Inflammatory macrophage treated with lipopolysaccharide for 4 hours (primary cell): ENCODE data around the gene SPOP.
"Not testable (repeated sequence)": the region's sequence is repeated elsewhere in the genome, so short reads cannot be mapped to it uniquely, and the experiment has no call there.

Experiments
- DNase-seq: peaks from one replicate; pipeline ENCODE4 v3.0.0-alpha.2; 2020

Gene SPOP

DNA sequence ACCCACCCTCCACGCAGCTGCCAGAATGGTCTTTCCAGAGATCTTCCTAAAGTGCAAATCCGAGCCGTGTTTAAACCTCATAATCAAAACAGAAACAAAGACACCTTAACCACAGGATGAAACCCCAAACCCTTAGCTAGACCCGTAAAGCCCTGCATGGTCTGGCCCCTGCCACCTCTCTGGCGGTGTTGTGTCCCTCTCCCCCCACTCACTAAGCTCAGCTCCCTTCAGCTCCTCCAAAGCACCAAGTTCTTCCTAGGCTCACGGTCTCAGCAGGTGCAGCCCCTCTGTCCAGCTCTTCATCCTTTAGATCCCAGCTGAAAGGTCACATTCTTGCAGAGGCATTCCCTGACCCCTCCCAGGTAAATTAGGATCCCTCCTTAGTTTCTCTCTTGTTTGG is 106.6 kb downstream of the SPOP start:
- DNase-seq, result no peak

DNA sequence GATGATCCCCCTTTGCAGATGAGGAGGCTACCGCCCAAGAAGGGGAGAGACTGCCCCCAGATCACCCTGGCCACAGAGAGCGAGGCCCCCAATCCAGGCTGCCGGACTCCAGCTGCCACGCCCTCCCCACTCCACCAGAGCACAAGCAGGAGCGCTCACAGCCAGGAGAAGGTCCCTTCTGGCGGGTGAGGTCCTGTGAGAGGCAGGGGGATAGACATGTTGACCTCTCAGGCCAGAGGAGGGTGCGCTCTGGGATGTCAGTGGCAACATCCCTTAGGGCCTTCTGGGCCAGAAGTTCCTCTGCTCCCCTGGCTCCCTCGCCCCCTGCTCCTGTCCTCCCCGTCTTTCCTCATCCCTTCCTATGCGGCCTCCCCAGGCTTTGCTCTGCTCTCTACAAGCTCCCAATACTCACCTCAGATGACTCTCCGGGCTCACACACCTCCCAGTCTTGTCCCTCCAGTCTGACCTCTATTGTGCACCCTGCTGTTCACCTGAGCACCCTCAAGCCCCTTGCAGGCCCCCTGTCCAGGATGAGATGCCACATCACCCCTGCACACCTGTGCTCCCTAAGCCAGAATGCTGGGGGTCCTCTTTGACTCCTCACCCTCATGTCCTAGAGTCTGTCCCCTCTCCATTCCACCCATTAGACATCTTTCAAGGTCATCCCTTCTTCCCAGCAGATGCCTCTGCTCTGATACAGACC is 107.2 kb downstream of the SPOP start:
- no peak for DNase-seq

DNA sequence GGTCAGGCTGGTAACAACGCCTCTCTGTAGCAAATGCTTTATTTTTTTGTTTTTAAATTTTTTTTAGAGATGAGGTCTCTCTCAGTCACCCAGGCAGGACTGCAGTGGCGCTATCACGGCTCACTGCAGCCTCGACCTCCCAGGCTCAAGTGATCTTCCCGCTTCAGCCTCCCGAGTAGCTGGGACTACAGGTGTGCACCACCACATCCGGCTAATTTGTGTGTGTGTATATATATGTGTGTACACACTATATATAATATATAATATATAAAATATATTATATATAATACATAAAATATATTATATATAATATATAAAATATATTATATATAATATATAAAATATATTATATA is 109.2 kb downstream of the SPOP start:
- not testable (repeated sequence) for DNase-seq

DNA sequence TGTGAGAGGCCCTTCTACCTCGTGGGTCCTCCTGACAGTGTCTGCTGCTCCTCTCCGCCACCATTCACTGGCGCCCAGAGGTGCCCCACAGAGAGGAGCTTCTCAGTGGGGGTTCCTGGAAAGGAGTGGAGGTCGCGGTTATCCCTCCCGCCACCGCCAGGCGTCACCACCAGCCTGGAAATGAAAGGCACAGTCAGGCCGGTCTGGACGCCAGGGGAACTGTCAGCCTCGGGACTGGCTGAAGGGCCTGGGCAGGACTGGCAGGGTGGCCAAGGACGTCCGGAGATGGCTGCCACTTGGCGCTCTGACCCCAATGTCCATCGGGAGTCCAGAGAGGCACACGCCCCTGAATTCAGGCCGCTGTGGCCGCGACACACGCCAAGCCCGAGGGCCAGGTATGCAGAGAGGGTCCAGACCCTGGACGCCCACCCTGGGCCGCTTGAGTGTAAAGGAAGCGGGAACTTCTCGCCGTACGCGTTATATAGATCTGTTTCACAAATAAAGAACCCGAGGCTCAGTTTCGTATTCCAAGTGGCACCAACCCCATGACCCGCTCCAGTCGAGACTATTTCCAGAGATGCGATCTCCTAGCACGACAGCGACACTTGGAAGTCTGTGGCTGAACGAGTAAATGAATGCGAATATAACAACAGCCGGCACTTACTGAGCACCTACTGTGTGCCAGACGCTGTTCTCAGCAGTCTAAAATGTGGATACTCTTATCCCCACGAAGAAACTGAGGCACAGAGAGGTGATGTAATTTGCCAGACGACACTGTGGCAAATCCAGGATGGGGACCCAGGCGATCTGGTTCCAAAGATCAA is 109.8 kb downstream of the SPOP start:
- DNase-seq, result peak; percentile 84

DNA sequence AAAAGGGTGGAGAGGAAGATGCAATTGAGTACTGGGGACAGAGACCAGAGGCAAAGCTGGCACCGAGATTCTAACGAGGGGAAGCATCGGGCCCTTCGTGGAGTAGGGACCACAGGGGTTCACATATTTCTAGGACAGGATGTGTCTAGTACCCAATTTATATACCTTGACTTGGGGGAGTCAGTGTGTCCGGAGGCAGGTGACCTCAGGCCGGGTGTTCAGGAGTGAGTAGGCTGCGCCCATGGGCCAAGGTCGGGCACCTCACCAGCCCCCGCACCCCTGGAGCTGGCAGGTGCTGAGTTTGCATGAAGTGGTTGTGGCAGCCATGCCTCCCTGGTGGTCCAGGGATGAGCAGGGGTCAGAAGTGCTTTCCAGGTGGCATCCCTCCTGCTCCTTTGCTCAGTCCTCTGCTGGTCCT is 110.8 kb downstream of the SPOP start:
- DNase-seq, result no peak

DNA sequence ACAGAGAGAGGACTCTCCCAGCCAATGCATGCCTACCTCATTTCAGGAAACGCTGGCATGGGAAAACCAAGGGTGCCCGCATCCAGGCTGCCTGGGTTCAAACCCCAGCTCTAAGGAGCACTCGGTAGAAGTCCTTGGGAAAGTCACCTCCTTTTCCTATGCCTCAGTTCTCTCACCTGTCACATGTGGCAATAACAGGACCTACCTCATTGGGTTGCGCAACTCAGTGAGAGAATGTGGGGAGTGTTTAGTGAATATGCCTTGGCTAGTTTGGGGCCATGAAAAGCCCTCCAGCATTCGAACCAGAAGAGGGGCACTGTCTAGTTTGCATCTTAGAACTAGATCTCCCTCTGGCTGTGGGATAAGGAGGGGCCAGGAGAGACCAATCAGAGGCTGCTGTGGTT is 111.2 kb downstream of the SPOP start:
- no peak for DNase-seq

DNA sequence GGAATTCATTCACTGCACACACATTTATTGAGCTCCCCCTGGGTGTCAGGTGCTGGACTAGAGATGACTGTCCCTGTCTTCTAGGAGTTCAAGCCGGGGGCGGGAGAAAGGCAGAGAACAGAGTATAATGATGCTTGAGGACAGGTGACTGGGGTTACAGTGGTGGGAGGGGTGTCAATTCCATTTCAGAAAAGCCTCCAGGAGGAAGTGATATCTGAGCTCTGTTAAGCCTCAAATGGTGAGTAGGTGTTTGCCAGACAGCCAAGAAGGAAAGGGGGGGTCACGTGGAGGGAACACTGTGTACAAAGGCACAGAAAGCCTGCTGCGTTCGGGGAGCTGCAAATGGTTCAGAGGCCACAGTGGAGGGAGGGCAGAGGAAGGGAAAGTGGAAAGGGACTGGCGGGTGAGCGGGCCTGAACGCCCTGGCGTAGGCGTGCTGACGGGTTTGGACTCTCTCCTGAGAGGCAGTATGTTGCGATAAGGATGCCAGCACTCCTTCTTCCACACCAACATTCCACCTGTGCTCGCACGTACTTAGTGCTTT is 111.9 kb downstream of the SPOP start:
- peak; percentile 70 for DNase-seq

DNA sequence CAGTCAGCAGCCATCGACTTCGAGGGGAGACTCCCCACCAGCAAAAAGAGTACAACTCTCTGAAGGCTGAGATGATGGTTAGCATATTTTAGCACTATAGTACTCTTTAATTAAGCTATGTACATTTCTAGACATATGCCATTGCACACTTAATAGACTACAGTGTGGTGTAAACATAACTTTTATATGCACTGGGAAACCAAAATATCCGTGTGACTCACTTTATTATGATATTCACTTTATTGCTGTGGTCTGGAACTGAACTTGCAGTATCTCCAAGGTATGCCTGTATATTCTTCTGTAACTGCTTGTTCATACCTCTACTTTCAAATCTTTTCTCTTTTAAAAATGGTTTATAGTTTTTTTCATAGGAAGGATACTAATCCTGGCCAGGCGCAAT is 113.3 kb downstream of the SPOP start:
- DNase-seq, result no peak

DNA sequence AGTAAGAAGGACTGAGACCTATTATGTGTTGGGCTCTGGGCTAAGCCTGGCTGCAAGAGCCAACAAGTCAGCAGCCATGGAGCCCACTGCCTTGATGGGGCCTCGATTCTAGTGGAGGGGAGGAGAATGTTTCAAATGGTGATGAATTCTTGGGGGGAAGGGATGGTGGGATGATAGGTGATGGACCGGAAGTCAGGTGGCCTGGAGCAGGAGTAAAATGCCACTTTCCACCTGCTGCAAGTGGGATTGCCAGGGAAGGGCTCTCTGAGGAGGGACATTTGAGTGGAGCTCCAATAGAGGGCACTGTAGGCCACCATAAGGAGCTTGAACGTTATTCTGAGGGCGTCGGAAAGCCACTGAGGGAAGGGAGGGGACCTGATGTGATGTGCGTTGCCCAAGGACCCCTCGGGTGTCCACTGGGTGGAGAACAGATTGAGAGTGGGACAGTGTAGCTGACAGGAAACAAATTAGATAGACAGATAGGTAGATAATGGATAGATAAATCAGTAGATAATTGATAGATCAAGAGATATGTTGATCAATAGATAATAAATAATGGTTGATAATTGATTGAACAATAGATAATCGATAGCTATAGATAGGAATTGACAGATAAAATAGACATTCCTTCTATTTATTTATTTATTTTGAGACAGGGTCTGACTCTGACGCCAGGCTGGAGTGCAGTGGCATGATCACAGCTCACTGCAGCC is 120.4 kb downstream of the SPOP start:
- peak; percentile 62 for DNase-seq

DNA sequence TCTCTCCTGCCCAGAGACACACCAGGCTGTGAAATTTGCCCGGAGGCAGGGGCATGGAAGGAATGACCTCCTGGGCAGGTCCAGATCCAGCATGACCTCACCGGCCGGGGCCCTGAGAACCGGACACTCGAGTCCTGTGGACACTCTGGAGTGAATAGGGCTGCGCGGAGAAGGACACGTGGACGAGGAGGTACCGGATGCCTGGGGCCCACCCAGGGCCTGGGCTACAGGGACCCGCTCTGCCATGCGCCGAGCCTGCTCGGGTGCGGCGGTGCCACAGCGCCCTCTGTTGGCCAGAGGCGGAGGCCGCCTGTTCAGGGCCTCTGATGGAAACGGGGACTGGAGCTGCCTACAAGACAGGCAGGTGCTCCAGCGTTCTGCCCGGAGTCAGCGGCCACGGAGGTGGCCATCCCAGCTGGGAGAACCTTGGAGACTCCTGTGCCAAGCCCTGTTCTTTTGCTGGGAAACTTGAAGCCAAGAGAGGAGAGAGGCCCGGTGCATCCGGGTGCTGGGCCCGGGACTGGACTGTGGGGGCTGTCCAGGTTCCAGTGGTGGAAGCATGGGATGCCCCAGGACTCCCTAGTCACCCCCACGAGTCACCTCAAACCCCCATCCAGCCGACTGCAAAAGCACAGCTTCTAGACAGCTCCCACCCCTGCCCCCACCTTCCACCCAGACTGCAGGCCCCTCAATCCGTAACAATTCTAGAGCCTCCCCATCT is 121.5 kb downstream of the SPOP start:
- DNase-seq, result peak; percentile 54

DNA sequence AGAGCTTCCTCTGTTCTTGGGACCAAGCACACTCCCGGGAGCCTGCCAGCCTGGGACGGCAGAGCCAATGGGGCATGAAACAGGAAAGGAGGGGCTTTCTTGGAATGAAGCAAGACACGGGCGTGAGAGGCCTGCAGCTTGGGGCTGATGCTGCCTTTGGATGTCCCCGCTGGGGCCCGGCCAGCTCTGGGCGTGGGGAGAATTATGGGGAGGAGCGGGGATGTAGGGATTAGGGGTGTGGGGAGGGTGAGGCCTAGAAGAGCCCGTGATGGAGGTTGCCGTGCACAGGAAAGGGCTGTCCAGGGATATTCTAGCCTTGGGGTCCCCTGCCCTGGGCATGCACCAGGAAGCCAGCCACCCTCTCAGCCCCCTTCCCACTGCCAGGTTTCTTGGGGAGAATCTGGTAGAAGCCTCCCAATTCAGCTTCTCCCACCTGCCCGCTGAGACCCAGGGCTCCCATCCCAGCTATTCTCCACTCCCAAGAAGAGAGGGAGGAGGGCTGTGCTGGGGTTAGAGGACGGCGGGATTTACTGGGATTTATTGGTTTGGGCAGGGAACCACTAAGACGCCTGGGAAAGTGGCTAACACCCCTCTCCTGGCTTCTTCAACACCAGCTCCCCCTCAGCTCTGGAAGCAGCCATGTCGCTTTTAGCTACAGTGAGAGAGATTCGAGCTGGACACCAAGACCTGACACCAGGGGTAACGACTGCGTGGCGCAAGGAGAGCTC is 122.2 kb downstream of the SPOP start:
- DNase-seq, result no peak

DNA sequence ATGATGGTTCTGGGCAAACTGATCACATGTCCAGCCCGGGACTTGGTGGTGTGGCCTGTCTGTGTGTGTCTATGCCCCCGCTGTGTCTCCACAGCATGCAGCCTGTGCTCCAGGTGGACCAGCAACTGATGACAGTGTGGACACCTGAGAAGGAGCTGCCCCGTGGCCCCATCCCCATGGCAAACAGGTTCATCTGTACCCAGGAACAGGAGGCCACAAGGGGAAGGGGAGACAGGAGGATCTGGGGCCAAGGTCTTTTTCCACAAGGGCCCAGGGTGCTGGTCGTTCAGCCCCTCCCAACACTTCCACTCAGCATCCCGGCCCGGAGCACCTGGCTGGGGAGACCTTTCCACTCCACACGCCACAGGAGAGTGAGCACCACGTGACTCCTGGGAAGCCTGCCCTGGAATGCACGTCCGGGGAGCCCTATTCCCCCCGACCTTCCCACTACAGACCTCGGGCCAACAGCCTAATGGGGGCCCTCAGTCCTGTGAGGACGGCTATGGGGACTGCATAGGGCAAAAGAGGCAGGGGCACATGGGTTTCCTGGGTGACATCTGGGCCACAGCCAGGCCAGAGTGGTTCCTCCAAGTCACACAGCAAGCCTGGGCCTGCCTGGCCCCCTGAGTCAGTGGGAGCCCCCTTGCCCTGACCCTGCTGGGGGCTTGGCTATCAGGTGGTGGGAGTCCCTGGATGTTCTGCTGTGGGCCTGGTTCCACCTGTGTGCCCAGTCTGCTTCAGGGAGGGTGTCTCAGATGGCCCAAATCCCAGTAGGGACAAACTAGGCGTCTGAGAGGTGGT is 123.0 kb downstream of the SPOP start:
- no peak for DNase-seq

DNA sequence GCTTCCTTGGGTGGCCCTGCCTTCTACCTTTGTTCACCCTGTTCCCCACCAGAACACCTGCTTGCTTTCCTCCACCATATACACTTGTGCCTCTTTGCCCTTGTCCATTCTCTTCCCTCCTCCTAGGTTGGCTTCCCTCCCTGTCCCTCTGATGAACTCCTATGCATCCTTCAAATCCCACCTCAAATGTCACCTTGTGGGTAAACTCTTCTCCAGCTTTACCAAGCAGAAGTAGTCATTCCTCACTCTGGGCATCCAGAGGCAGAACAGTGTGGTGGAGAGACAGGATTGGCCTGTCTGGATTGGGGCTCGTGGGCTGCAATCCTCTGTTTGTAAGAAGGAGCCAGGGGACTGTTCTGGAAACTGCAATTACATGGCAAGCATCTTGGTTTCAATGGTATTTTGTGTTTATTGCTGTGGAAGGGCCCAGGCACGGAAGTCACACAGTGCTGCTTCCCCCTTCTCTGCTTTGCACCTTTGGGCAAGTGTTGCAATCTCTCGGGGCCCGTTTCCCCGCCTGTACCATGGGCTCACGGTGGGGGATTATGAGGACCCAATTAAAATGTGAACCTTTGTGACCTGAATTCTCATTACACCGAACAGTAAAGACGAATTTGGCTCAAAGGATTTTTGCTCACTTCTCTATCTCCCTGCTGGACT is 124.1 kb downstream of the SPOP start:
- no peak for DNase-seq

DNA sequence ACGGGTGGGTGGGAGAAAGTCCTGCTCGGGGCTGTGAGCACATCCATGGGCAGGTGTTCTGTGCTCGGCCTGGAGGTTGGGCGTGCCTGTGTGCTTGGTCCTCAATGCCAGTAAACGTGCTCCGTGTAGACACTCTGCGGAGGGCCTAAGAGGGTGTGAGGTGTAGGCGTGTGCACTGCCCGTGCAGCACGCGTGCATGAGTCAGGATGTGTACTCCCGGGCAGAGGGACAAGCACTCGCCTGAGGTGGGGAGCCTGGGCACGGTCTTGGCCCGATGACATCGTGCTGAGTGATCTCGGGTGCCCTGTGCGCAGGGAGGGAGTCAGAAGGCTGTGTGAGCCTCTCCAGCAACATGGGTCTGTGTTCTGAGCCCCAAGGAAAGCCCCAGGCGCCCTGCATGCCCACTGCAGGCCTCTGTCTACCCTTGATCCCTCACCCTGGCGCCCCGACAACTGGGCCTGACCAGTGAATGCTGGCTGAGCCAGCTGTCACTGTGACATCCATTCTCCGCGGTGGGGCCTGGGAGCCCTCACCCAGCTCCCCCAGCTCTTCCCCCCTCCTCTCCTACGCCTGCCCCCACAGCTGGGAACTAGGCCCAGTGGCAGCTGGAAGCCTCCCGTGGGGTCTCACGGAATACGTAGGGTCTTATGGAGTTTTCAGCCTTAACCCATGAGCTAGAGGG is 125.7 kb downstream of the SPOP start:
- no peak for DNase-seq

DNA sequence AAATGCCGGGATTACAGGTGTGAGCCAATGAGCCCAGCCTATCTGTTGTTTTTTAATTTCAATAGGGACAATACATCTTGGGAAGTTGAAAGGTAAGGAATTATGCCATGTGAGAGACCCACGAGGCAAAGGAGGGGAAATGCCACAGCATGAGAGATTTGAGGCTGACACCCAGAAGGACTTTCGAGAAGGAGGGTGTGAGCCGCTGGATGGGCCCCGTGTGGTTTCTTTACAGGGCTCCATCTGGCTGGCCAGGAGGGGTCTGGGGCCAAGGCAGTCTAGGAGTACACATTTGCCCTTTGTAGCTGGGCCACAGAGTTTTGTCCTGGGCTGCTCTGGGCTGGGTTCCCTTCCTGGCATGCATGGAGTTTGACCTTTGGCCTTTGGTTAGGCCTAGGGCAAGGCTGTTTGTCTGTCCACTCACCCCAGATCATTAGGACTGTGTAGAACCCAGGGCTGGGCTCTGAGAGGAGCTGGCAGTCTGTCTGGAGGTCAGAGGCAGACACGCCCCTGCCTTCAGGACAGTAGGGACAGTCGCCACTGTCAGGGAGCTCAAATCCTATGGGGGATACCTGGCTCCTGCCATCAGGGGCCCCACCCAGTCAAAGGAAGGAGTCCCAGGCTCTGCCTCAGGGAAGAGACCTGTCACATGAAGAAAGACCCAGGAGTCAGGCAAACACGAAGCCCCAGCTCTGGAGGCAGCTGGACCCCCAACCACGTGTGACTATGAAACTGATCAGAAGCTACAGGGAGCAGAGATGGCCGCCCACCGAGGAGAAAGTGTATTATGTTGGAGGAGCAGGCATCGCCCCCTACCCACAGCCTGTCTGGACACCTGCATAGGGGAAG is 126.5 kb downstream of the SPOP start:
- no peak for DNase-seq

DNA sequence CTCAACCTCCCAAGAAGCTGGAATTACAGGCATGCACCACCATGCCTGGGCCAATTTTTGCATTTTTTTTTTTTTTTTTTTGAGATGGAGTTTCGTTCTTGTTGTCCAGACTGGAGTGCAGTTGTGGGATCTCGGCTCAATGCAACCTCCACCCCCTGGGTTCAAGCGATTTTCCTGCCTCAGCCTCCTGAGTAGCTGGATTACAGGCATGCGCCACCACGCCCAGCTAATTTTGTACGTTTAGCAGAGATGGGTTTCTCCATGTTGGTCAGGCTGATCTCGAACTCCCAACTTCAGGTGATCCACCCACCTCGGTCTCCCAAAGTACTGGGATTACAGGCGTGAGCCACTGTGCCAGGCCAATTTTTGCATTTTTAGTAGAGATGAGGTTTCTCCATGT is 127.1 kb downstream of the SPOP start:
- DNase-seq, result not testable (repeated sequence)

DNA sequence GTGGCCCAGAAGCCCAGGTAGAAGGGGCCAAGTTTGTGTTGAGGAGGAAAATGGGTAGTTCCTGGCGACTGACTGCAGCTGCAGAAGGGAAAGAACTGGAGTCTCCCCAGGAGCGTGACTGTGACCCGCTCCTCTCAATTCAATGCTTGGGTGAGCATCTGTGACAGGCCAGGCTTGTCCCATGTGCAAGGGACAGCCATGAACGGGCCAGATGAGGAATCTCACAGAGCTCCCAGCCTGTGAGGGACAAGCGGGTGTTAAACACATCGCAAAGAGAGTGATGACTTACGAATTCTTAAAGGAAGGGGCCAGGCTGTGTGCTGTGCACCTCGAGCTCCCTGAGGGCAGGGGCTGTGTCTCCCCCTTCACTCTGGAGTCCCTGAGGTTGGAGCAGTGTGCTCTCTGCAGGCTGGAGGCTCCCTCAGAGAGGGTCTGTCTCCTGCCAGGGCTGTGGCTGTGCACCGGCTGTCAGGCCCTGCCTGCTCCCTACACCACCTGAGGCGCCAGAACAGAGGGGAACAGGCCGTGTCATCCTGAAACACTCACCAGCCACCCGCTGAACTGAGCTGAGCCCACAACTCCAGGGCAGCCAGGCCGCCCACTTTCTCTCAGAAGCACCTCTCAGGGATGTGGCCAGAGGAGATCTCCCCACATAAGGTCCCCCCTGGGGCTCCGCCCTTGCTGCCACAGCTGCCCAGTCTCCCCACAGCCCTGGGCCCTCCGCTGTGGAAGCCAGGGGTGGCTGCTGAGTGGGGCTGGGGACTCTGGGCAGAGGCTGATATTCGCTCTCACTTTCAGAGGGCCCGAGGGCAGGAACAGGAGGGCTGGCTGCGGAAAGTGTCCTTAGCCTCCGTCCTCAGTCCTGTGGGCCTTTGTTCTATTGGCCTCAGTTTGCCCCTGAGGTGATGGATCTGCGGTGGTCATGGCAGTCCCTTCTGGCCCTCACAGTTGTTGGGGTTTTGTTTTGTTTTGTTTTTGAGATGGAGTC is 127.9 kb downstream of the SPOP start:
- DNase-seq, result no peak

DNA sequence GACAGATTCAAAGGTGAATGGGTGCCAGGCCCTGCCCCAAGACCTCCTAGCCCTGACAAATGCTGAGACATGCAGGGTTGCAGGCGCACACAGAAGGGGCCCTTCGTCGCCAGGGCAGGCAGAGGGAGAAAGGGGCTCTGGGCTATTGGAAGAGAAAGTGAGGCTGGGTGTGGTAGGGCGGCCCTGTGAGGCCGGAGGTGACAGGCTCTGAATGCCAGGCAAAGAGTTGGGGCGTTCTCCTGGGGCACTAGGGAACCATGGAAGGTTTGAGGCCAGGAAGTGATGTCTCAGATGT is 128.6 kb downstream of the SPOP start:
- DNase-seq, result no peak
